Left lung (tissue), 10 donors: Measurements from ENCODE around the gene BST2. TPM values are rescaled to one million over a fixed set of nuclear protein-coding genes. Genes with fewer than 3 reads are reported as not detected.

ENCODE experiments used
- ATAC-seq: fragments of 200-7000 bp; cut with Tn5 transposase; one replicate; pipeline ENCODE4 v1.9.1; 2020; ENCODE audit warnings: moderate library complexity
- DNase-seq, 4 donors: peaks; one replicate each; pipeline ENCODE4 v3.0.0-alpha.2; 2013 to 2020
- H3K27ac ChIP-seq, 2 donors: fragments of 200-600 bp; sonication (generic) in 1 of 2; one replicate each; pipeline versions ENCODE4 v1.5.0 to v1.8.0; 2020 to 2021
- H3K27me3 ChIP-seq, 2 donors: fragments of 200-600 bp; sonication (generic) in 1 of 2; one replicate each; pipeline versions ENCODE4 v1.5.0 to v1.8.0; 2020 to 2021
- H3K36me3 ChIP-seq, 2 donors: fragments of 200-600 bp; sonication (generic) in 1 of 2; one replicate each; pipeline versions ENCODE4 v1.5.0 to v1.8.0; 2020 to 2021
- H3K4me1 ChIP-seq, 2 donors: fragments of 200-600 bp; one replicate each; pipeline ENCODE4 v1.8.0; 2021
- H3K4me3 ChIP-seq, 2 donors: fragments of 200-600 bp; sonication (generic) in 1 of 2; one replicate each; pipeline versions ENCODE4 v1.5.0 to v1.8.0; 2020 to 2021; ENCODE audit warnings: mild to moderate bottlenecking in 1 of 2
- H3K9me3 ChIP-seq, 2 donors: fragments of 200-600 bp; sonication (generic) in 1 of 2; one replicate each; pipeline versions ENCODE4 v1.5.0 to v1.8.0; 2020 to 2021
- intact Hi-C, 2 donors: fragments of 100-400 bp; cut with DNase I; formaldehyde crosslinking; loops; one replicate each; pipeline versions ENCODE4 v1.11.2 to v1.14.2; 2022
- polyA plus RNA-seq, 6 donors: library from polyadenylated mRNA; unstranded; fragments of 120-200 nt; gene quantifications; one replicate each; pipeline ENCODE4 v1.2.1, GENCODE V29; 2013; ENCODE audit not compliant: insufficient read length in 6 of 6
- total RNA-seq, 2 donors: library from RNA; stranded (reverse); fragmentation: NEBNext Ultra II Directional; extraction: Animal tissue kit (Norgen Biotek cat#: 25700); gene quantifications; one replicate each; pipeline ENCODE4 v1.2.1, GENCODE V29; 2021
- TF ChIP-seq, protein P1 (sequence below), 2 donors: fragments of 200-600 bp; sonication (generic) in 1 of 2; IDR thresholded peaks; one replicate each; pipeline versions ENCODE4 v1.5.0 to v1.8.0; 2021; ENCODE audit warnings: antibody characterized with exemption in 2 of 2
- donor health status: DM: no; HTN: yes; CAD: no.
- donor health status: DM: no; HTN: no; CAD: no.

The BST2 gene
- total and polyA plus RNA-seq, 8 donors, result 12.5 to 104 (median 19.7) TPM

DNA sequence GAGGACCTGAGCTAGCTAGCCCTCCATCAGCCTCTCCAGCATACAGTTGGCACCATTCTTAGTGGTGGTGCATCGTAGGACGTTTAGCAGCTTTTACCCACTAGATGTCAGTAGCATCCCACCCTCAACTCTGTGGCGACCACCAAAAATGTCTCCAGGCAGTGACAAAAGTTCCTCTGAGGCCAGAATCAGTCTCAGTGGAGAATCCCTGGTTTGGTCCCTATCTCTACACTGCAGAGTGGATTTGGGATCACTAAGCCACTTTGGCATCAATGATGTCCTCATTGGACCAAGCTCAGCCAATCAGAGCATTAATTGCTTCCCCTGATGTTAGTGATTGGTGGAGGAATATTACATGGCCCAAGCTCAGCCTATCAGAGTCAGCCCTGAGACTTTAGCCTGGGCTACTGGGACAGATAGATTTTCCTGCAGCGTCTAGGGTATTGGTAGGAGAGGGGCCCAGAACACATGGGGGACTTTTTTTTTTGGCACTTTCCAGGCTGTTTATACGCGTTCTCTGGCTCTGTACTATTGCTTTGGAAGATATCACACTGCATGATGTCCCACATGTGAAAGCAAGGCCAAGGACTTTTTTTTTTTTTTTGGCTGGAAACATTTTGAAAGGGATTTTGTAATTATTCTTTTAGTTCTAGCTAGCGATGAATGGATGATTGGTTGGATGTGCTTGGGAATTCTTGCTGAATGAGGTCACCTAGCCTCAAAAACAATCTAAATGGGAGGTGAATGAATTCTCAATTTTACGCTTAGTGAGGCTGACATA lies 36.0 kb upstream of the BST2 start:
- Histone ChIP-seq H3K9me3 (no peaks in the 10 kb centered on the region), H3K27ac (no peak overlapping the region), H3K36me3 (no peaks in the 10 kb centered on the region), H3K4me1 (no peaks in the 10 kb centered on the region), H3K27me3 (no peaks in the 10 kb centered on the region), H3K4me3 (no peak overlapping the region)
- ATAC-seq (peak; percentile 44), DNase-seq (peak in 1 of 4 donors; percentile 30)
- TF ChIP-seq, protein P1, sequence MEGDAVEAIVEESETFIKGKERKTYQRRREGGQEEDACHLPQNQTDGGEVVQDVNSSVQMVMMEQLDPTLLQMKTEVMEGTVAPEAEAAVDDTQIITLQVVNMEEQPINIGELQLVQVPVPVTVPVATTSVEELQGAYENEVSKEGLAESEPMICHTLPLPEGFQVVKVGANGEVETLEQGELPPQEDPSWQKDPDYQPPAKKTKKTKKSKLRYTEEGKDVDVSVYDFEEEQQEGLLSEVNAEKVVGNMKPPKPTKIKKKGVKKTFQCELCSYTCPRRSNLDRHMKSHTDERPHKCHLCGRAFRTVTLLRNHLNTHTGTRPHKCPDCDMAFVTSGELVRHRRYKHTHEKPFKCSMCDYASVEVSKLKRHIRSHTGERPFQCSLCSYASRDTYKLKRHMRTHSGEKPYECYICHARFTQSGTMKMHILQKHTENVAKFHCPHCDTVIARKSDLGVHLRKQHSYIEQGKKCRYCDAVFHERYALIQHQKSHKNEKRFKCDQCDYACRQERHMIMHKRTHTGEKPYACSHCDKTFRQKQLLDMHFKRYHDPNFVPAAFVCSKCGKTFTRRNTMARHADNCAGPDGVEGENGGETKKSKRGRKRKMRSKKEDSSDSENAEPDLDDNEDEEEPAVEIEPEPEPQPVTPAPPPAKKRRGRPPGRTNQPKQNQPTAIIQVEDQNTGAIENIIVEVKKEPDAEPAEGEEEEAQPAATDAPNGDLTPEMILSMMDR (IDR thresholded peaks at IDR 0.05), result peak in 1 of 2 donors; percentile 17
- intact Hi-C loops, result no loop called here

GRCh38 chr19:17436874-17437267 lies 31.4 kb upstream of the BST2 start:
- Histone ChIP-seq H3K27ac (no peak overlapping the region), H3K9me3 (no peaks in the 10 kb centered on the region), H3K4me1 (no peaks in the 10 kb centered on the region), H3K4me3 (no peak overlapping the region), H3K27me3 (no peaks in the 10 kb centered on the region), H3K36me3 (no peaks in the 10 kb centered on the region)
- ATAC-seq, result no peak
- no peak for DNase-seq
- TF ChIP-seq, protein P1 (IDR thresholded peaks at IDR 0.05), result no peak
- intact Hi-C loops, result no loop called here

DNA sequence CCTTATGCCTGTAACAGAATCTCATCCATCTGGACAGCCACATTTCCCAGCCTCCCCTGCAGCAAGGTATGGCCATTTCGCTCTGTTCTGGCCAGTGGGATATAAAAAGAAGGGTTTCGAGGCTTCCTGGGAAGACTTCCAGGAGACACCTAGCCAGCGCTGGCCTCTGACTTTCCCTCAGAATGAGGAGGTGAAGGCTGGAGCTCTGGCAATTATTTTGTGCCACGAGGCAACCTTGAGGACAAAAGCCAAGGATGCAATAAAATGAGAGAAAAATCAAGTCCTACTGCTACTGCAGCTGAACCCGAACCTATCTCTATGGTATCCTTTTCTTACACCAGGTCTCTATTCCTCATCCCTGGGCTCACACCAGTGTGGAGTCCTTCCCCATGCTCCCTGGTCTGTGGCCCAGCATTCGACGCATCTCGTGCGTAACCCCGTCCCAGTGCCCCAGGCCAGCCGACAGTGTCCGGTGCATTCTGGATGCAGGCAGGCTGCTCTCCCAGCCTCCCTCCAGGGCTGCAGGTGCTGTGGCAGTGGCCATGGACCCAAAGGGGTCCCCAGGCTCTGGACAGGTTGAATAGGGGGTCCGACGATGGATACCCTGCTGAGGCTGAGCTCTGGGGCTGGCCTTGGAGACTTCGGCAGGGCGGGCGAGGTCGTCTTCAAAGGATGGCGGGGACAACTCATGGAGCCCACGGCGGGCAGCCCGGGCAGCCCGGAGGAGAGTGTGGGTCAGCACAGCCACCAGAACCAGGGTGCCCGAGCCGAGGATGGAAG lies 30.9 kb upstream of the BST2 start:
- intact Hi-C loops, result no loop called here
- TF ChIP-seq, protein P1 (IDR thresholded peaks at IDR 0.05), result no peak
- Histone ChIP-seq H3K36me3 (no peaks in the 10 kb centered on the region), H3K9me3 (no peaks in the 10 kb centered on the region), H3K27me3 (no peaks in the 10 kb centered on the region), H3K27ac (no peak overlapping the region), H3K4me1 (no peaks in the 10 kb centered on the region), H3K4me3 (no peak overlapping the region)
- ATAC-seq (no peak), DNase-seq (peak in 1 of 4 donors; percentile 58)

- Histone ChIP-seq H3K27me3 (no peaks in the 10 kb centered on the region), H3K9me3 (no peaks in the 10 kb centered on the region), H3K4me1 (no peaks in the 10 kb centered on the region), H3K36me3 (no peaks in the 10 kb centered on the region), H3K4me3 (no peak overlapping the region), H3K27ac (no peak overlapping the region)
- TF ChIP-seq, protein P1 (IDR thresholded peaks at IDR 0.05), result no peak
- intact Hi-C loops, result no loop called here
- DNase-seq, result peak in 1 of 4 donors; percentile 39
- no peak for ATAC-seq
Measured at GRCh38 chr19:17435218-17435617, 29.8 kb upstream of the BST2 start.

DNA sequence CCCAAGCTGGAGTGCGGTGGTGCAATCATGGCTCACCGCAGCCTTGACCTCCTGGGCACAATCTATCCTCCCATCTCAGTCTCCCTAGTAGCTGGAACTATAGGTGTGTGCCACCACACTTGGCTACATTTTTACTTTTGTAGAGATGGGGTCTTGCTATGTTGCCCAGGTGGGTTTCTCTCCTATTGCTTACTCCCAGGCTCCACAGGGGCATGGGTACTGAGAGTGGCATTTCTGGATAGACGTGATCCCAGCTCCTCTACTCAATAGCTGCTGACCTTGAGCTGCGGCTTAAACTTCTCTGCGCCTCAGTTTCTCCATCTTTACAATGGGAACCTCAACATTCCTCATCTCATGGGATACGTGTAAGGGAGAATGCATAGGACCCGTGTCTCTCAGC lies 26.0 kb upstream of the BST2 start:
- intact Hi-C loops, result no loop called here
- no peak for ATAC-seq

More for the DNA sequence above, 26.0 kb upstream of the BST2 start:
- H3K27ac ChIP-seq, result no peak overlapping the region
- no peaks in the 10 kb centered on the region for H3K27me3 ChIP-seq
- no peaks in the 10 kb centered on the region for H3K4me1 ChIP-seq
- TF ChIP-seq, protein P1 (IDR thresholded peaks at IDR 0.05), result no peak
- DNase-seq, result no peak
- H3K36me3 ChIP-seq, result no peaks in the 10 kb centered on the region
- no peaks in the 10 kb centered on the region for H3K9me3 ChIP-seq
- no peak overlapping the region for H3K4me3 ChIP-seq
